ENCODE measurements around the gene RGS12.

DNA sequence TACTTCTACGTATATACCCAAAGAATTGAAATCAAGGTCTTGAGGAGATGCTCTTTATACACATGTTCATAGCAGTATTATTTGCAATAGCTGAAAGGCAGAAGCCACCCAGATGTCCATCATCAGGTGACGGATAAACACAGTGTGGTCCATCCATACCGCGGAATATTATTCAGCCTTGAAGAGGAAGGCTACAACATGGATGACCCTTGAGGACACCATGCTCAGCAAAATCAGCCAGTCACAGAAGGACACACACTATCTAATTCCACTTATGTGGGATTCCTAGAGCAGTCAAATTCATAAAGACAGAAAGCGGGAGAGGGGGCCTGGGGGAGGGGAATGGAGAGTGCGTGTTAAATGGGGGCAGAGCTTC lies 44.5 kb downstream of the RGS12 start:
- TF ChIP-seq EZH2 (IDR thresholded peaks at IDR 0.05; ENCODE audit: borderline replicate concordance, low read length), result no peak
- TF ChIP-seq, protein P1, sequence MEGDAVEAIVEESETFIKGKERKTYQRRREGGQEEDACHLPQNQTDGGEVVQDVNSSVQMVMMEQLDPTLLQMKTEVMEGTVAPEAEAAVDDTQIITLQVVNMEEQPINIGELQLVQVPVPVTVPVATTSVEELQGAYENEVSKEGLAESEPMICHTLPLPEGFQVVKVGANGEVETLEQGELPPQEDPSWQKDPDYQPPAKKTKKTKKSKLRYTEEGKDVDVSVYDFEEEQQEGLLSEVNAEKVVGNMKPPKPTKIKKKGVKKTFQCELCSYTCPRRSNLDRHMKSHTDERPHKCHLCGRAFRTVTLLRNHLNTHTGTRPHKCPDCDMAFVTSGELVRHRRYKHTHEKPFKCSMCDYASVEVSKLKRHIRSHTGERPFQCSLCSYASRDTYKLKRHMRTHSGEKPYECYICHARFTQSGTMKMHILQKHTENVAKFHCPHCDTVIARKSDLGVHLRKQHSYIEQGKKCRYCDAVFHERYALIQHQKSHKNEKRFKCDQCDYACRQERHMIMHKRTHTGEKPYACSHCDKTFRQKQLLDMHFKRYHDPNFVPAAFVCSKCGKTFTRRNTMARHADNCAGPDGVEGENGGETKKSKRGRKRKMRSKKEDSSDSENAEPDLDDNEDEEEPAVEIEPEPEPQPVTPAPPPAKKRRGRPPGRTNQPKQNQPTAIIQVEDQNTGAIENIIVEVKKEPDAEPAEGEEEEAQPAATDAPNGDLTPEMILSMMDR (conservative IDR thresholded peaks at IDR 0.05 in 1 of 2, IDR thresholded peaks at IDR 0.05 in 1 of 2; ENCODE audit: extremely low read depth in 1 of 2, insufficient read depth in 1 of 2, low read depth in 1 of 2, low read length in 2 of 2), result no peak

Data from mammary epithelial cell (primary cell).